ENCODE measurements around the gene NABP2. TPM values are rescaled to one million over a fixed set of nuclear protein-coding genes. Genes with fewer than 3 reads are reported as not detected.

NABP2 gene
- total RNA-seq = 21.6 and 24.0 TPM in 2 replicates

GRCh38 chr12:56224102-56224701, at the start of gene NABP2:
TSS of gene NABP2 (plus strand) at chr12:56224342. CDS start at chr12:56224857, 515 bp downstream.

GRCh38 chr12:56189099-56189917, 34.8 kb upstream of the NABP2 start, which contains the start of gene SMARCC2:
TSS of gene SMARCC2 (minus strand) at chr12:56189483. CDS start at chr12:56189461, 22 bp downstream.

GRCh38 chr12:56221757-56222530, 2.2 kb upstream of the NABP2 start, which contains the start of gene RNF41:
TSS of gene RNF41 (minus strand) at chr12:56221922. CDS start at chr12:56214047, 7,875 bp downstream.

GRCh38 chr12:56229916-56230431, 5.8 kb downstream of the NABP2 start, which contains the start of gene SLC39A5:
TSS of gene SLC39A5 (plus strand) at chr12:56230051. CDS start at chr12:56231275, 1,224 bp downstream.

GRCh38 chr12:56258068-56258819, 34.1 kb downstream of the NABP2 start, which contains the start of gene ANKRD52:
TSS of gene ANKRD52 (minus strand) at chr12:56258384. CDS start at chr12:56258269, 115 bp downstream.

GRCh38 chr12:56266693-56267442, 42.7 kb downstream of the NABP2 start, which contains the start of gene COQ10A:
TSS of gene COQ10A (plus strand) at chr12:56266942. CDS start at chr12:56267119, 177 bp downstream.

Other genes with a start within 250 kb of the NABP2 start
- gene SUOX, start 227.1 kb upstream of the NABP2 start, total RNA-seq = 13.1 and 13.3 TPM in 2 replicates
- gene IKZF4, start 203.3 kb upstream of the NABP2 start, total RNA-seq = 2.4 and 2.8 TPM in 2 replicates
- gene RPS26, start 182.4 kb upstream of the NABP2 start, total RNA-seq = 192 and 318 TPM in 2 replicates
- gene ERBB3, start 144.2 kb upstream of the NABP2 start, total RNA-seq = 0.73 and 2.3 TPM in 2 replicates
- gene PA2G4, start 119.8 kb upstream of the NABP2 start, total RNA-seq = 83.1 and 84.2 TPM in 2 replicates
- 811 and 982 TPM in 2 replicates for gene RPL41, start 107.7 kb upstream of the NABP2 start, total RNA-seq
- 7.7 and 9.9 TPM in 2 replicates for gene ZC3H10, start 106.1 kb upstream of the NABP2 start, total RNA-seq
- gene ESYT1, start 96.1 kb upstream of the NABP2 start, total RNA-seq = 251 and 267 TPM in 2 replicates
- 53.9 and 65.1 TPM in 2 replicates for gene MYL6B, start 71.8 kb upstream of the NABP2 start, total RNA-seq
- 831 and 1,406 TPM in 2 replicates for gene MYL6, start 66.0 kb upstream of the NABP2 start, total RNA-seq
- 75.8 and 76.9 TPM in 2 replicates for gene SMARCC2, start 34.9 kb upstream of the NABP2 start, total RNA-seq
- gene RNF41, start 2.4 kb upstream of the NABP2 start, total RNA-seq = 145 and 163 TPM in 2 replicates
- gene SLC39A5, start 5.7 kb downstream of the NABP2 start, total RNA-seq = not detected in 2 replicates
- gene ANKRD52, start 34.0 kb downstream of the NABP2 start, total RNA-seq = 19.1 and 22.3 TPM in 2 replicates
- 12.4 and 15.6 TPM in 2 replicates for gene COQ10A, start 42.6 kb downstream of the NABP2 start, total RNA-seq
- 91.3 and 105 TPM in 2 replicates for gene CS, start 76.0 kb downstream of the NABP2 start, total RNA-seq
- gene CNPY2, start 91.6 kb downstream of the NABP2 start, total RNA-seq = 57.2 and 59.7 TPM in 2 replicates
- gene PAN2, start 109.7 kb downstream of the NABP2 start, total RNA-seq = 19.2 and 34.2 TPM in 2 replicates
- gene IL23A, start 114.5 kb downstream of the NABP2 start, total RNA-seq = not detected in 2 replicates
- gene STAT2, start 135.8 kb downstream of the NABP2 start, total RNA-seq = 671 and 690 TPM in 2 replicates
- gene APOF, start 138.5 kb downstream of the NABP2 start, total RNA-seq = not detected in 2 replicates
- gene TIMELESS, start 225.1 kb downstream of the NABP2 start, total RNA-seq = 2.6 and 3.4 TPM in 2 replicates
- gene MIP, start 230.3 kb downstream of the NABP2 start, total RNA-seq = 0.32 TPM in 1 of 2 replicates, not detected in the other
- 2.8 and 2.9 TPM in 2 replicates for gene SPRYD4, start 244.2 kb downstream of the NABP2 start, total RNA-seq

All from hair follicle dermal papilla cell (primary cell).